Measurements from ENCODE around the gene MYRIP. TPM values are rescaled to one million over a fixed set of nuclear protein-coding genes. Genes with fewer than 3 reads are reported as not detected.

The MYRIP gene
- total and polyA plus RNA-seq, 2 of the 4 experiments (the other 2 are of a cell fraction) = not detected

- H3K79me1 ChIP-seq (ENCODE audit: low read depth in 1 of 2, low read length in 2 of 2) = no peaks in the 10 kb centered on the region
- no peak overlapping the region for H3K23ac ChIP-seq (ENCODE audit: low read depth, low read length)
- in situ Hi-C loops (cut with MboI; ENCODE audit: low sequenced_read_pairs) = no loop called here
- H3K27ac ChIP-seq (ENCODE audit: insufficient read depth, low read length) = no peak overlapping the region
- BruUV-seq (replicated peaks) = no TSS peak
- WGBS, 2 experiments (ENCODE audit: extremely low coverage in 2 of 2, insufficient read length in 1 of 2) = no CpG with 5 or more reads among the region's 3 CpGs
- TF ChIP-seq, protein P1, sequence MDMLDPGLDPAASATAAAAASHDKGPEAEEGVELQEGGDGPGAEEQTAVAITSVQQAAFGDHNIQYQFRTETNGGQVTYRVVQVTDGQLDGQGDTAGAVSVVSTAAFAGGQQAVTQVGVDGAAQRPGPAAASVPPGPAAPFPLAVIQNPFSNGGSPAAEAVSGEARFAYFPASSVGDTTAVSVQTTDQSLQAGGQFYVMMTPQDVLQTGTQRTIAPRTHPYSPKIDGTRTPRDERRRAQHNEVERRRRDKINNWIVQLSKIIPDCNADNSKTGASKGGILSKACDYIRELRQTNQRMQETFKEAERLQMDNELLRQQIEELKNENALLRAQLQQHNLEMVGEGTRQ (IDR thresholded peaks at IDR 0.05; ENCODE audit: low read depth, low read length) = no peak
- TF ChIP-seq CTCF (conservative IDR thresholded peaks at IDR 0.05; ENCODE audit: low read depth, low read length) (no peak), SMC3 (IDR thresholded peaks at IDR 0.05; ENCODE audit: low read depth, low read length) (no peak), RFX5 (IDR thresholded peaks at IDR 0.05; ENCODE audit: low read depth, low read length) (no peak), CEBPB (IDR thresholded peaks at IDR 0.05; ENCODE audit: low read depth, low read length) (no peak), ELK1 (IDR thresholded peaks at IDR 0.05; ENCODE audit: borderline replicate concordance, low read depth, low read length) (no peak), CHD1 (IDR thresholded peaks at IDR 0.05; ENCODE audit: low read depth, low read length) (no peak), RCOR1 (IDR thresholded peaks at IDR 0.05; ENCODE audit: insufficient replicate concordance, low read length) (no peak)
- no peak overlapping the region; a peak in 1 of 4 replicates for H4K8ac ChIP-seq (ENCODE audit: low read depth in 2 of 2, low read length in 2 of 2)
- no peak overlapping the region for H2BK120ac ChIP-seq (ENCODE audit: low read depth, low read length)
- no peaks in the 10 kb centered on the region for H3K9me1 ChIP-seq (ENCODE audit: insufficient read depth, low read length)
- dilution Hi-C loops (cut with HindIII; ENCODE audit: low sequenced_read_pairs, unreplicated experiment) = no loop called here
- no peak overlapping the region for H3K4me3 ChIP-seq (ENCODE audit: insufficient read depth, low read depth, low read length)
- ChIA-PET CTCF (no interaction called here), POLR2A (ENCODE audit: unreplicated experiment) (no interaction called here)
- no peak overlapping the region for H2BK20ac ChIP-seq (ENCODE audit: low read depth, low read length)
- no peak overlapping the region for H4K5ac ChIP-seq (ENCODE audit: low read depth, low read length)
- no peak overlapping the region for H3K56ac ChIP-seq (ENCODE audit: extremely low read depth, insufficient read depth, low read length)
- no peak overlapping the region for H3K14ac ChIP-seq (replicated peaks; ENCODE audit: low read depth, low read length)
- H2AK5ac ChIP-seq (ENCODE audit: low read depth, low read length) = no peak overlapping the region
- H3K9ac ChIP-seq (ENCODE audit: low read depth, low read length) = no peak overlapping the region
- H2BK5ac ChIP-seq (ENCODE audit: low read depth, low read length, poor library complexity, severe bottlenecking) = no peak overlapping the region
- H3K4ac ChIP-seq (ENCODE audit: low read depth, low read length) = no peak overlapping the region
- H3K36me3 ChIP-seq (ENCODE audit: control insufficient read depth, insufficient read depth, low read length) = no peaks in the 10 kb centered on the region
- H3K18ac ChIP-seq (ENCODE audit: low read depth, low read length) = no peak overlapping the region
- peaks cover 6% of the 10 kb centered on the region; the same call in 1 of the 2 replicates for H3K9me3 ChIP-seq (ENCODE audit: control insufficient read depth, insufficient read depth, low read length)
- no peaks in the 10 kb centered on the region for H4K20me1 ChIP-seq (ENCODE audit: insufficient read depth, low read length)
- no peak overlapping the region for H4K91ac ChIP-seq (ENCODE audit: insufficient read depth, low read depth, low read length)
- no peak overlapping the region for H2AFZ ChIP-seq (replicated peaks; ENCODE audit: low read length, poor library complexity)
- H2BK15ac ChIP-seq (ENCODE audit: low read depth, low read length) = no peak overlapping the region
- no peaks in the 10 kb centered on the region for H3K27me3 ChIP-seq (ENCODE audit: control insufficient read depth, insufficient read depth, low read length)
- no peak for ATAC-seq (ENCODE audit: low read depth)
- no peak overlapping the region for H3K4me2 ChIP-seq (ENCODE audit: low read depth, low read length)
- intact Hi-C loops (cut with micrococcal nuclease) = no loop called here
- no peaks in the 10 kb centered on the region for H3K4me1 ChIP-seq (ENCODE audit: control insufficient read depth, insufficient read depth, low read length)
- DNase-seq = no peak
- no peak overlapping the region for H2AK9ac ChIP-seq (replicated peaks; ENCODE audit: low read depth, low read length, poor library complexity)
These were observed 269.2 kb downstream of the MYRIP start for GRCh38 chr3:40078590-40078989.
